Body of pancreas (tissue), 4 donors: Measurements from ENCODE around the gene TRIM32. TPM values are rescaled to one million over a fixed set of nuclear protein-coding genes. Genes with fewer than 3 reads are reported as not detected.

Experiments used
- ATAC-seq: fragments of 150-250 bp; one replicate; pipeline ENCODE4 v1.9.1; 2016
- DNase-seq, 4 donors: peaks; one replicate each; pipeline ENCODE4 v3.0.0-alpha.2; 2019
- H3K27ac ChIP-seq, 4 donors: fragments of 200-600 bp; sonication (generic); 1 replicate in 3 of 4; 2 replicates in 1 of 4; pipeline versions ENCODE4 v1.5.1 to v1.6.1; 2016 to 2019; ENCODE audit warnings: mild to moderate bottlenecking in 1 of 4, mixed read lengths in 1 of 4, moderate library complexity in 1 of 4
- H3K27me3 ChIP-seq, 2 donors: fragments of 200-600 bp; sonication (generic); one replicate each; pipeline ENCODE4 v1.6.0; 2016; ENCODE audit warnings: mild to moderate bottlenecking in 1 of 2
- H3K36me3 ChIP-seq, 2 donors: fragments of 200-600 bp; sonication (generic); replicated peaks in 1 of 2; 2 replicates each; pipeline ENCODE4 v1.5.1; 2016; ENCODE audit warnings: low read depth in 2 of 2; ENCODE audit not compliant: insufficient read depth in 1 of 2
- H3K4me1 ChIP-seq: fragments of 200-600 bp; sonication (generic); one replicate; pipeline ENCODE4 v1.6.0; 2016
- H3K4me3 ChIP-seq, 2 donors: fragments of 200-600 bp; sonication (generic); 1 replicate in 1 of 2; 2 replicates in 1 of 2; pipeline ENCODE4 v1.5.1; 2016 to 2019
- H3K9me3 ChIP-seq, 3 donors: fragments of 200-600 bp; sonication (generic); 1 replicate in 2 of 3; 2 replicates in 1 of 3; pipeline ENCODE4 v1.5.1; 2016
- POLR2A ChIP-seq, 3 donors: fragments of 450-650 bp; IDR thresholded peaks; one replicate each; pipeline ENCODE4 v1.6.1; 2016; ENCODE audit warnings: antibody characterized with exemption in 3 of 3, mild to moderate bottlenecking in 2 of 3
- WGBS, 2 donors: methylation state at CpG; one replicate each; pipeline ENCODE4 v1.1.5; 2017; 5-methylcytosine and 5-hydroxymethylcytosine counted together
- intact Hi-C: fragments of 100-400 bp; cut with DNase I; formaldehyde crosslinking; loops from one replicate; pipeline ENCODE4 v1.15.1; 2023
- total RNA-seq, 2 donors: library from RNA; depleted of rRNA; stranded (reverse); fragments of >200 nt; gene quantifications; one replicate each; pipeline ENCODE4 v1.1.0, GENCODE V29; 2016
- TF ChIP-seq, protein P1 (sequence below), 7 experiments: fragments of 450-650 bp in 4 of 7; fragments of 200-600 bp in 3 of 7; sonication (generic) in 3 of 7; IDR thresholded peaks; one replicate each; pipeline ENCODE4 v1.5.1; 2016 to 2019; ENCODE audit warnings: antibody characterized with exemption in 7 of 7

Gene TRIM32
- total RNA-seq, 2 donors from 2014 or later: 8.6 to 12.2 TPM

- no peaks in the 10 kb centered on the region for H3K27me3 ChIP-seq
- no peak overlapping the region for H3K4me3 ChIP-seq
- ATAC-seq (no peak), DNase-seq (no peak)
- H3K27ac ChIP-seq: no peak overlapping the region
- no peaks in the 10 kb centered on the region for H3K36me3 ChIP-seq
- no peaks in the 10 kb centered on the region for H3K4me1 ChIP-seq
- intact Hi-C loops: no loop called here
- TF ChIP-seq, protein P1, sequence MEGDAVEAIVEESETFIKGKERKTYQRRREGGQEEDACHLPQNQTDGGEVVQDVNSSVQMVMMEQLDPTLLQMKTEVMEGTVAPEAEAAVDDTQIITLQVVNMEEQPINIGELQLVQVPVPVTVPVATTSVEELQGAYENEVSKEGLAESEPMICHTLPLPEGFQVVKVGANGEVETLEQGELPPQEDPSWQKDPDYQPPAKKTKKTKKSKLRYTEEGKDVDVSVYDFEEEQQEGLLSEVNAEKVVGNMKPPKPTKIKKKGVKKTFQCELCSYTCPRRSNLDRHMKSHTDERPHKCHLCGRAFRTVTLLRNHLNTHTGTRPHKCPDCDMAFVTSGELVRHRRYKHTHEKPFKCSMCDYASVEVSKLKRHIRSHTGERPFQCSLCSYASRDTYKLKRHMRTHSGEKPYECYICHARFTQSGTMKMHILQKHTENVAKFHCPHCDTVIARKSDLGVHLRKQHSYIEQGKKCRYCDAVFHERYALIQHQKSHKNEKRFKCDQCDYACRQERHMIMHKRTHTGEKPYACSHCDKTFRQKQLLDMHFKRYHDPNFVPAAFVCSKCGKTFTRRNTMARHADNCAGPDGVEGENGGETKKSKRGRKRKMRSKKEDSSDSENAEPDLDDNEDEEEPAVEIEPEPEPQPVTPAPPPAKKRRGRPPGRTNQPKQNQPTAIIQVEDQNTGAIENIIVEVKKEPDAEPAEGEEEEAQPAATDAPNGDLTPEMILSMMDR (IDR thresholded peaks at IDR 0.05): no peak
- no peak for TF ChIP-seq POLR2A (IDR thresholded peaks at IDR 0.05)
- 96 to 97% methylated on average over 1 of the region's 1 CpG for WGBS, 2 donors
- H3K9me3 ChIP-seq: no peaks in the 10 kb centered on the region
Measured at GRCh38 chr9:116715751-116716150, 28.6 kb downstream of the TRIM32 start.

DNA sequence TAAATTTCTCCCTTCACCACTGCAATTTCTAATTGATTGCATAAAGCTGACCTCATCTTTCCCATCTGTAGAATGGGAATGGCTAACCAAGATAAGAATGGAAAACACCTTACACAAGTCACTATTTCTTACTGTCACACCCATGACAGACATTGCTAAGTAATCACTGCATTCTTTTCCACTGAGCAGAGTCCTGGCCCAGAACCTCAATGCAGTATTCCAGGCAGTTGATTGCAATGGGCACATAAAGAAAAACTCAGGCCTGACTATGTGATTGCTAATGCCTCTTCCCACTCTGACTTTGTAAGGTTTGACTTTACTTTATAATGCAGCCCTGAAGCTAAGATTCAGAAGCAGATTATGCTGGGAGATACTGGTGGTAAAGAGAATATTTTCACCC, 29.3 kb downstream of the TRIM32 start:
- ATAC-seq: no peak
- intact Hi-C loops: no loop called here
- DNase-seq: no peak
- Histone ChIP-seq H3K4me3 (no peak overlapping the region), H3K4me1 (no peaks in the 10 kb centered on the region), H3K27me3 (no peaks in the 10 kb centered on the region), H3K36me3 (no peaks in the 10 kb centered on the region), H3K27ac (no peak overlapping the region), H3K9me3 (no peaks in the 10 kb centered on the region)
- no peak for TF ChIP-seq POLR2A (IDR thresholded peaks at IDR 0.05)
- TF ChIP-seq, protein P1 (IDR thresholded peaks at IDR 0.05): no peak

GRCh38 chr9:116717150-116717549, 30.0 kb downstream of the TRIM32 start:
- intact Hi-C loops: no loop called here
- 77 to 82% methylated on average over 7 of the region's 7 CpGs for WGBS, 2 donors
- H3K27me3 ChIP-seq: no peaks in the 10 kb centered on the region

GRCh38 chr9:116718111-116718510, 31.0 kb downstream of the TRIM32 start:
- WGBS, 2 donors: 94% methylated on average over 4 of the region's 4 CpGs
- intact Hi-C loops: no loop called here
- no peak overlapping the region for H3K27ac ChIP-seq
- no peaks in the 10 kb centered on the region for H3K27me3 ChIP-seq
- H3K4me3 ChIP-seq: no peak overlapping the region
- no peaks in the 10 kb centered on the region for H3K4me1 ChIP-seq
- no peaks in the 10 kb centered on the region for H3K36me3 ChIP-seq
- DNase-seq (no peak), ATAC-seq (no peak)
- TF ChIP-seq, protein P1 (IDR thresholded peaks at IDR 0.05): no peak
- no peak for TF ChIP-seq POLR2A (IDR thresholded peaks at IDR 0.05)
- H3K9me3 ChIP-seq: no peaks in the 10 kb centered on the region

More at GRCh38 chr9:116717150-116717549, 30.0 kb downstream of the TRIM32 start:
- Histone ChIP-seq H3K9me3 (no peaks in the 10 kb centered on the region), H3K4me3 (no peak overlapping the region), H3K27ac (no peak overlapping the region), H3K36me3 (no peaks in the 10 kb centered on the region), H3K4me1 (no peaks in the 10 kb centered on the region)
- DNase-seq (no peak), ATAC-seq (no peak)
- TF ChIP-seq, protein P1 (IDR thresholded peaks at IDR 0.05): no peak
- TF ChIP-seq POLR2A (IDR thresholded peaks at IDR 0.05): no peak

DNA sequence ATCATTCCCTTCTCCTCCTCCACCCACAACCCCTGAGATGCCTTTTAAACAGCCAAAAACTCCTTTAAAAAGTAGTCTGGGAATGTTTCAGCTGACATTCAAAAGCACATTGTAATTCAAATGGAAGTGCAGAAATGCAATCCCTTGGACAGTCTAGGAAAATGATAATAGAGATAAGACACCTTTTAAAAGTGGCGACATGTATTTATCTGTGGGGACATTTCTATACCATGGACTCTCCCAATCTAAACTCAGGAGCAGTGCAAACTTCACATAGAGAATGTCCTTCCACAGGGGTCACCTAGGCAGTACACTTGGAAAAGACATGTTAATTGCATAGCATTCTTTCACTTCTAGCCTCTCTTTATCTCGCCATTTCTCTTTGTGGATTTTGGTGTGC, 33.0 kb downstream of the TRIM32 start:
- no peak for ATAC-seq

More for the DNA sequence above, 33.0 kb downstream of the TRIM32 start:
- no peaks in the 10 kb centered on the region for H3K9me3 ChIP-seq
- no peaks in the 10 kb centered on the region for H3K27me3 ChIP-seq
- no peaks in the 10 kb centered on the region for H3K4me1 ChIP-seq
- TF ChIP-seq, protein P1 (IDR thresholded peaks at IDR 0.05): no peak
- no peak for TF ChIP-seq POLR2A (IDR thresholded peaks at IDR 0.05)
- no peak overlapping the region for H3K4me3 ChIP-seq
- 67 to 87% methylated on average over 2 of the region's 2 CpGs for WGBS, 2 donors
- H3K36me3 ChIP-seq: no peaks in the 10 kb centered on the region
- intact Hi-C loops: no loop called here
- DNase-seq: no peak
- no peak overlapping the region for H3K27ac ChIP-seq
